ENCODE results near the gene IL7R. TPM values are rescaled to one million over a fixed set of nuclear protein-coding genes. Genes with fewer than 3 reads are reported as not detected.

Gene IL7R
- total RNA-seq, 6 experiments from 2014 or later = 0.75 to 7.4 (median 2.2) TPM

DNA sequence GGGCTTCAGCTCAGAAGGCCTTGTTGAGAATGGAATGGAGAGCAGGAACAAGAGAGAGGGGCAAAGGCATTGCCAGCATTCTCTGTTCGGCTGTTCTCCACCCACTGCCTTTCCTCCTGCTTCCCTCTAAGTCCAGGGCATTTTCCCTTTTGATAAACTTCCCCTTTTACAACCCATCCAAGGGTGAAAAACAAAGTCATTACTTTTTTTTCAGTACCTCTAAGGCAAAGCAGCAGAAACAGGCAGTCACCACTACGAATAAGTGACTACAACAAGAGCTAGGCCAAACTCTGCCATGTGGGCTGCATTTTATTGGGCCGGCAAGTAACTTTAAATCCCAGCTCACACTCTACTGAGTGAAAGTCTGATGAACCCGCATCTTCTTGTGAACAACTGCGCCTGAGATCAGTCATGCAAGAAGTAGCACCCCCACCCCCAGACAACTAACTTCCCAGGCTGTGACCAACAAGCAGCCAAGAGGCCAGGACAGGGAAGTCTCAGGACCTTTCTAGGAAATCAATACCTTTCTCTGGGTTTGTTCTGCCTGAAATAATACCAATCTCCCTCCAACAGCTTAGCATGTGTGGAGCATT is 13.1 kb downstream of the IL7R start:
- no peak for DNase-seq
- no peak overlapping the region for H3K4me3 ChIP-seq
- intact Hi-C loops (cut with DNase I) = no loop called here
- no peaks in the 10 kb centered on the region for H3K27me3 ChIP-seq
- no peak overlapping the region for H3K27ac ChIP-seq
- ATAC-seq = no peak
- TF ChIP-seq POLR2A (IDR thresholded peaks at IDR 0.05) = no peak
- TF ChIP-seq, protein P1, sequence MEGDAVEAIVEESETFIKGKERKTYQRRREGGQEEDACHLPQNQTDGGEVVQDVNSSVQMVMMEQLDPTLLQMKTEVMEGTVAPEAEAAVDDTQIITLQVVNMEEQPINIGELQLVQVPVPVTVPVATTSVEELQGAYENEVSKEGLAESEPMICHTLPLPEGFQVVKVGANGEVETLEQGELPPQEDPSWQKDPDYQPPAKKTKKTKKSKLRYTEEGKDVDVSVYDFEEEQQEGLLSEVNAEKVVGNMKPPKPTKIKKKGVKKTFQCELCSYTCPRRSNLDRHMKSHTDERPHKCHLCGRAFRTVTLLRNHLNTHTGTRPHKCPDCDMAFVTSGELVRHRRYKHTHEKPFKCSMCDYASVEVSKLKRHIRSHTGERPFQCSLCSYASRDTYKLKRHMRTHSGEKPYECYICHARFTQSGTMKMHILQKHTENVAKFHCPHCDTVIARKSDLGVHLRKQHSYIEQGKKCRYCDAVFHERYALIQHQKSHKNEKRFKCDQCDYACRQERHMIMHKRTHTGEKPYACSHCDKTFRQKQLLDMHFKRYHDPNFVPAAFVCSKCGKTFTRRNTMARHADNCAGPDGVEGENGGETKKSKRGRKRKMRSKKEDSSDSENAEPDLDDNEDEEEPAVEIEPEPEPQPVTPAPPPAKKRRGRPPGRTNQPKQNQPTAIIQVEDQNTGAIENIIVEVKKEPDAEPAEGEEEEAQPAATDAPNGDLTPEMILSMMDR (IDR thresholded peaks at IDR 0.05) = no peak
- no peaks in the 10 kb centered on the region for H3K9me3 ChIP-seq
- H3K36me3 ChIP-seq = no peaks in the 10 kb centered on the region
- 64% methylated on average over 5 of the region's 5 CpGs for WGBS (ENCODE audit: insufficient coverage, low coverage, low lambda C conversion rate, missing lambda C conversion rate)
- H3K4me1 ChIP-seq = no peaks in the 10 kb centered on the region

DNA sequence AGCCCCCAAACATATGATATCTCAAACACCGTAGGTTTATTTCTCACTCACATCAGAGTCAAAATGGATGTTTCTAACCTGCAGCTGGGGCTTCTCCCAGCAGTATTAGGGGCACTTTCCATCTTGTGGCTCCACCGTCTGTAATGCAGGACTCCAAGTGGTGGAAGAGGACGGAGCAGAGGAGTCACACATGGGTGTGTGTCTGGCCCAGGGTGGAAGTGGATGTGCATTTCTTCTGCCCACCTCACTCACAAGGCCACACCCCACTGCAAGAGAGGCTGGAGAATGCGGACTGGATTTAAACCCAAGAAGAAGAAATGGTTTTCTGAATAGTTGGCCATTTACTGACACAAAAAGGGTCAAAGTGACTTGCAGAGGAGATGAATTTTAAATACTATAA is 13.9 kb downstream of the IL7R start:
- Histone ChIP-seq H3K27me3 (no peaks in the 10 kb centered on the region), H3K4me3 (no peak overlapping the region), H3K27ac (no peak overlapping the region), H3K4me1 (no peaks in the 10 kb centered on the region), H3K36me3 (no peaks in the 10 kb centered on the region), H3K9me3 (no peaks in the 10 kb centered on the region)
- WGBS (ENCODE audit: insufficient coverage, low coverage, low lambda C conversion rate, missing lambda C conversion rate) = 96% methylated on average over 3 of the region's 4 CpGs
- DNase-seq (no peak), ATAC-seq (no peak)
- no peak for TF ChIP-seq POLR2A (IDR thresholded peaks at IDR 0.05)
- TF ChIP-seq, protein P1 (IDR thresholded peaks at IDR 0.05) = no peak
- intact Hi-C loops (cut with DNase I) = no loop called here

DNA sequence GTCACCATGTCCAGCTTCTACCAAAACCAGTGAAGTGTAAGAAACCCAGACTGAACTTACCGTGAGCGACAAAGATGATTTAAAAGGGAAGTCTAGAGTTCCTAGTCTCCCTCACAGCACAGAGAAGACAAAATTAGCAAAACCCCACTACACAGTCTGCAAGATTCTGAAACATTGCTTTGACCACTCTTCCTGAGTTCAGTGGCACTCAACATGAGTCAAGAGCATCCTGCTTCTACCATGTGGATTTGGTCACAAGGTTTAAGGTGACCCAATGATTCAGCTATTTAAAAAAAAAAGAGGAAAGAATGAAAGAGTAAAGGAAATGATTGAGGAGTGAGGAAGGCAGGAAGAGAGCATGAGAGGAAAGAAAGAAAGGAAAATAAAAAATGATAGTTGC is 19.8 kb downstream of the IL7R start:
- Histone ChIP-seq H3K4me3 (no peak overlapping the region), H3K9me3 (no peaks in the 10 kb centered on the region), H3K36me3 (no peaks in the 10 kb centered on the region), H3K4me1 (no peaks in the 10 kb centered on the region), H3K27ac (no peak overlapping the region), H3K27me3 (no peaks in the 10 kb centered on the region)
- WGBS (ENCODE audit: insufficient coverage, low coverage, low lambda C conversion rate, missing lambda C conversion rate) = 70% methylated on average over 2 of the region's 2 CpGs
- DNase-seq = no peak
- intact Hi-C loops (cut with DNase I) = no loop called here
- ATAC-seq = no peak
- TF ChIP-seq, protein P1 (IDR thresholded peaks at IDR 0.05) = no peak
- no peak for TF ChIP-seq POLR2A (IDR thresholded peaks at IDR 0.05)

DNA sequence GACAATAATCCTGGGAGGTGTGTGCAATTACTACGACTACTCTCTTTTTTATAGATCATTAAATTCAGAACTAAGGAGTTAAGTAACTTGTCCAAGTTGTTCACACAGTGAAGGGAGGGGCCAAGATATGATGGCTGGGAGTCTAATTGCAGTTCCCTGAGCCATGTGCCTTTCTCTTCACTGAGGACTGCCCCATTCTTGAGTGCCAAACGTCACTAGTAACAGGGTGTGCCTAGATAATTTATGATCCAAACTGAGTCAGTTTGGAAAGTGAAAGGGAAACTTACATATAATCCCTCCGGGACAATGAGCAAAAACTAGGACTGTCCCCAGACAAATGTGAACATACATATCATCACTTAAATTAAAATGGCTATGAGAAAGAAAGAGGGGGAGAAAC is 20.2 kb downstream of the IL7R start:
- Histone ChIP-seq H3K4me3 (no peak overlapping the region), H3K9me3 (no peaks in the 10 kb centered on the region), H3K27ac (no peak overlapping the region), H3K27me3 (no peaks in the 10 kb centered on the region), H3K4me1 (no peaks in the 10 kb centered on the region), H3K36me3 (no peaks in the 10 kb centered on the region)
- 44% methylated on average over 3 of the region's 3 CpGs for WGBS (ENCODE audit: insufficient coverage, low coverage, low lambda C conversion rate, missing lambda C conversion rate)
- intact Hi-C loops (cut with DNase I) = no loop called here
- no peak for TF ChIP-seq POLR2A (IDR thresholded peaks at IDR 0.05)
- TF ChIP-seq, protein P1 (IDR thresholded peaks at IDR 0.05) = no peak
- DNase-seq (no peak), ATAC-seq (no peak)

DNA sequence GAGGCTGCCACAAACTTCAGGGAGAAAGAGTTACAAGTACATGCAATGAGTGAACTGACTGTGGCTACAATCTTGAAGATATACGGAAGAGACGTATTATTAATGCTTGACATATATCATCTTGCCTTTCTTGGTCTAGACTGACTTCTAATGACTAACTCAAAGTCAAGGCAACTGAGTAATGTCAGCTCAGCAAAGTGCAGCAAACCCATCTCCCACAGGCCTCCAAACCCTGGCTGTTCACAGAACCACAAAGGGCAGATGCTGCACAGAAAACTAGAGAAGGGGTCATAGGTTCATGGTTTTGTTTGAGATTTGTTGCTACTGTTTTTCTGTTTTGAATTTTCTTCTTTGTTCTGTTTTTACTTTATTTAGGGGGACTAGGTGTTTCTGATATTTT is 21.0 kb downstream of the IL7R start:
- DNase-seq = no peak
- Histone ChIP-seq H3K27ac (no peak overlapping the region), H3K9me3 (no peaks in the 10 kb centered on the region), H3K27me3 (no peaks in the 10 kb centered on the region), H3K4me3 (no peak overlapping the region), H3K4me1 (no peaks in the 10 kb centered on the region), H3K36me3 (no peaks in the 10 kb centered on the region)
- 100% methylated on average over 2 of the region's 2 CpGs for WGBS (ENCODE audit: insufficient coverage, low coverage, low lambda C conversion rate, missing lambda C conversion rate)
- intact Hi-C loops (cut with DNase I) = no loop called here
- TF ChIP-seq, protein P1 (IDR thresholded peaks at IDR 0.05) = no peak
- TF ChIP-seq POLR2A (IDR thresholded peaks at IDR 0.05) = no peak
- no peak for ATAC-seq

All from right lobe of liver (tissue), 6 donors.